Measurements from ENCODE around the gene ETV5.
"Not testable (repeated sequence)": the region's sequence is repeated elsewhere in the genome, so short reads cannot be mapped to it uniquely, and the experiment has no call there.

ETV5 gene

GRCh38 chr3:186019288-186019687 is 89.6 kb downstream of the ETV5 start:
- DNase-seq, result not testable (repeated sequence)

GRCh38 chr3:186014866-186015265 is 94.0 kb downstream of the ETV5 start:
- no peak for DNase-seq

GRCh38 chr3:186013312-186013711 is 95.6 kb downstream of the ETV5 start:
- DNase-seq, result no peak

GRCh38 chr3:186012137-186012536 is 96.8 kb downstream of the ETV5 start:
- no peak for DNase-seq

GRCh38 chr3:186004671-186005070 is 104.2 kb downstream of the ETV5 start:
- DNase-seq, result no peak

GRCh38 chr3:186004209-186004608 is 104.7 kb downstream of the ETV5 start:
- DNase-seq, result no peak

- DNase-seq, result no peak
Observed at GRCh38 chr3:186003610-186004009, 105.3 kb downstream of the ETV5 start.

- DNase-seq, result no peak
Observed at GRCh38 chr3:186002884-186003472, 105.9 kb downstream of the ETV5 start.

GRCh38 chr3:186001842-186002241 is 107.0 kb downstream of the ETV5 start:
- DNase-seq, result no peak

GRCh38 chr3:185999221-185999620 is 109.7 kb downstream of the ETV5 start:
- DNase-seq, result no peak

GRCh38 chr3:185998136-185998535 is 110.8 kb downstream of the ETV5 start:
- DNase-seq, result no peak

GRCh38 chr3:185997130-185997529 is 111.8 kb downstream of the ETV5 start:
- no peak for DNase-seq

Data from effector CD4-positive, alpha-beta T cell (primary cell).